Trophoblast cell (in vitro differentiated cells and primary cell): ENCODE data around the gene CBX7.

Experiments
- DNase-seq, 2 donors: peaks; one replicate each; pipeline ENCODE4 v3.0.0-alpha.2; 2016
- H2AFZ ChIP-seq: 2 replicates; pipeline ENCODE4 v1.6.1; 2013; ENCODE audit warnings: low read length, moderate library complexity, mild to moderate bottlenecking; ENCODE audit not compliant: insufficient read depth, poor library complexity
- H2AK5ac ChIP-seq: 2 replicates; pipeline ENCODE4 v1.6.1; 2013; ENCODE audit warnings: mild to moderate bottlenecking, low read length
- H2BK120ac ChIP-seq: 2 replicates; pipeline ENCODE4 v1.6.1; 2013; ENCODE audit warnings: low read length, mild to moderate bottlenecking, moderate library complexity; ENCODE audit not compliant: insufficient read depth, poor library complexity
- H2BK12ac ChIP-seq: 2 replicates; pipeline ENCODE4 v1.6.1; 2013; ENCODE audit warnings: mild to moderate bottlenecking, low read length, moderate library complexity
- H2BK5ac ChIP-seq: 2 replicates; pipeline ENCODE4 v1.6.1; 2013; ENCODE audit warnings: low read length, low read depth, moderate library complexity, mild to moderate bottlenecking; ENCODE audit not compliant: poor library complexity
- H3K14ac ChIP-seq: 2 replicates; pipeline ENCODE4 v1.6.1; 2013; ENCODE audit warnings: mild to moderate bottlenecking, low read length
- H3K18ac ChIP-seq: 2 replicates; pipeline ENCODE4 v1.6.1; 2013; ENCODE audit warnings: mild to moderate bottlenecking, low read length
- H3K23ac ChIP-seq: 2 replicates; pipeline ENCODE4 v1.6.1; 2013; ENCODE audit warnings: low read length
- H3K27ac ChIP-seq: 2 replicates; pipeline ENCODE4 v1.5.1; 2013; ENCODE audit warnings: low read depth, mild to moderate bottlenecking, inconsistent platforms, low read length, moderate library complexity
- H3K27me3 ChIP-seq: 2 replicates; pipeline ENCODE4 v1.6.1; 2013; ENCODE audit warnings: inconsistent platforms, mild to moderate bottlenecking, low read length, moderate library complexity; ENCODE audit not compliant: insufficient read depth
- H3K36me3 ChIP-seq, 2 experiments: 1 replicate in 1 of 2; 2 replicates in 1 of 2; pipeline ENCODE4 v1.6.1; 2013; ENCODE audit warnings: low read length in 2 of 2, mild to moderate bottlenecking in 2 of 2, moderate library complexity in 1 of 2; ENCODE audit not compliant: insufficient read depth in 2 of 2, control insufficient read depth in 1 of 2
- H3K4ac ChIP-seq: 2 replicates; pipeline ENCODE4 v1.6.1; 2013; ENCODE audit warnings: low read depth, mild to moderate bottlenecking, low read length, moderate library complexity
- H3K4me1 ChIP-seq, 2 experiments: 1 replicate in 1 of 2; 2 replicates in 1 of 2; pipeline ENCODE4 v1.6.1; 2013; ENCODE audit warnings: low read length in 2 of 2, mild to moderate bottlenecking in 2 of 2, moderate library complexity in 1 of 2; ENCODE audit not compliant: insufficient read depth in 2 of 2, control insufficient read depth in 1 of 2
- H3K4me2 ChIP-seq: 2 replicates; pipeline ENCODE4 v1.6.1; 2013; ENCODE audit warnings: inconsistent platforms, mild to moderate bottlenecking, low read length, moderate library complexity
- H3K4me3 ChIP-seq: 2 replicates; pipeline ENCODE4 v1.5.1; 2013; ENCODE audit warnings: mild to moderate bottlenecking, low read depth, low read length, inconsistent platforms
- H3K79me1 ChIP-seq: one replicate; pipeline ENCODE4 v1.6.1; 2013; ENCODE audit warnings: low read length
- H3K79me2 ChIP-seq: 2 replicates; pipeline ENCODE4 v1.6.1; 2013; ENCODE audit warnings: low read length, mild to moderate bottlenecking; ENCODE audit not compliant: control insufficient read depth, insufficient read depth, poor library complexity
- H3K9ac ChIP-seq: 2 replicates; pipeline ENCODE4 v1.6.1; 2013; ENCODE audit warnings: mild to moderate bottlenecking, low read length
- H3K9me3 ChIP-seq: 2 replicates; pipeline ENCODE4 v1.6.1; 2013; ENCODE audit warnings: low read depth, mild to moderate bottlenecking, control low read depth, inconsistent platforms, low read length; ENCODE audit not compliant: insufficient read depth
- H4K12ac ChIP-seq: 2 replicates; pipeline ENCODE4 v1.6.1; 2013; ENCODE audit warnings: low read depth, mild to moderate bottlenecking, low read length, moderate library complexity
- H4K8ac ChIP-seq: 2 replicates; pipeline ENCODE4 v1.6.1; 2013; ENCODE audit warnings: low read depth, mild to moderate bottlenecking, low read length, moderate library complexity
- H4K91ac ChIP-seq: one replicate; pipeline ENCODE4 v1.6.1; 2013; ENCODE audit warnings: low read depth, mild to moderate bottlenecking, low read length, moderate library complexity
- WGBS: extraction: QIAGEN DNeasy Blood & Tissue Kit; methylation state at CpG from one replicate; pipeline ENCODE4 v1.1.7; 2013; ENCODE audit warnings: missing lambda C conversion rate; ENCODE audit not compliant: insufficient read length, insufficient coverage; ENCODE audit errors: extremely low coverage; 5-methylcytosine and 5-hydroxymethylcytosine counted together

CBX7 gene

GRCh38 chr22:39176143-39176713 lies 23.7 kb upstream of the CBX7 start:
- Histone ChIP-seq H2AFZ (peak overlapping the region; percentile 89), H3K14ac (peak overlapping the region; percentile 98), H3K79me2 (peaks cover 21% of the 10 kb centered on the region), H3K18ac (peak overlapping the region; percentile 87), H2BK5ac (peak overlapping the region; percentile 98), H2BK120ac (peak overlapping the region; percentile 98), H3K4me2 (peak overlapping the region; percentile 22), H3K23ac (no peak overlapping the region), H3K9ac (no peak overlapping the region), H4K8ac (peak overlapping the region; percentile 67), H3K4me3 (no peak overlapping the region), H2AK5ac (peak overlapping the region; percentile 99), H3K9me3 (peaks cover 1% of the 10 kb centered on the region), H4K12ac (peak overlapping the region; percentile 51), H3K79me1 (peaks cover 56% of the 10 kb centered on the region), H4K91ac (peak overlapping the region; percentile 96), H3K4me1 (peaks cover 42 to 46% of the 10 kb centered on the region in 2 experiments), H3K27ac (peak overlapping the region; percentile 94), H3K27me3 (no peaks in the 10 kb centered on the region), H3K36me3 (no peaks in the 10 kb centered on the region), H2BK12ac (peak overlapping the region; percentile 99), H3K4ac (peak overlapping the region; percentile 85)
- no CpG with 5 or more reads among the region's 23 CpGs for WGBS
- peak; percentile 67 to 77 for DNase-seq

DNA sequence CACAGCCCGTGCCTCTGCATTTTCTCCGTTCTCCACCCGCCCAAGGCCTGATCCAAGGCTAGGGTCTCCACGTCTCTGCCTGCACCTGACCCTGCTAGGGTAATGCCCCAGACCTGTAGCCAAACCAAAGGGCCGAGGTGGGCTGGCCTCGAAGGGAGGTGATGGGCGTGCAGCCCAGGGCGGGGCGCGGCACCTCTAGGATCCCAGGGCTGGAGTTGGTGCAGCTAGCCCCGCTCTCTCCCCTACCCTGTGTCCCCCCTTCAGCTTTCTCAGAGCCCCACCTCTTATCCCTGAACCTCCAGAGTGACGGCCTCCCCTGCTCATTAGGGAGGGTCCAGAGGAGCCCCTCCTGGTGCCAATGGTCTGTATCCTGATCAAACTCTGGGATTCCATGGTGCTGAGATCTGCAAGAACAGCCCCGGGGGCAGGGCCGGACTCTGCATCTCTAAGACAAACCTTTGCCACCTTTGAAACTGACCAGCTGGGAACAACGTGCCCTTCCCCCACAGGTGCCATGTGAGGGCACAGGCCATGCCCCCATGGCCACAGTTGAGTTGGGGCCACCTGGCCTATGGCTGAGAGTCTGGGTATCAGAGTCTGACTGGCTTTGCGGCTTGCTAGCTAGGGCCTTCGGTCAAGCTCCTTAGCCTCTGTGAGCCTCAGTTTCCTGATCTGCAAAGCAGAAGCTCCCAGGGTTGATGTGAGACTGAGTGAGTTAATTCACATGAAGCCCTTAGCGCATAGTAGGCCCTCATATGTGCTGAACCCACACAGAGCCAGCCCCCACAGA lies 23.1 kb upstream of the CBX7 start:
- Histone ChIP-seq H3K4me1 (peaks cover 47 to 49% of the 10 kb centered on the region in 2 experiments), H3K27me3 (no peaks in the 10 kb centered on the region), H3K23ac (no peak overlapping the region), H2BK120ac (peak overlapping the region; percentile 97), H3K79me1 (peaks cover 60% of the 10 kb centered on the region), H4K91ac (peak overlapping the region; percentile 96), H2BK5ac (peak overlapping the region; percentile 98), H3K4ac (peak overlapping the region; percentile 82), H2BK12ac (peak overlapping the region; percentile 98), H4K8ac (peak overlapping the region; percentile 67), H3K4me2 (peak overlapping the region; percentile 15), H3K27ac (peak overlapping the region; percentile 94), H3K18ac (peak overlapping the region; percentile 87), H3K4me3 (no peak overlapping the region), H2AK5ac (peak overlapping the region; percentile 99), H3K14ac (peak overlapping the region; percentile 98), H4K12ac (peak overlapping the region; percentile 51), H3K9ac (peak overlapping the region; percentile 68), H3K9me3 (peaks cover 1% of the 10 kb centered on the region), H3K36me3 (no peaks in the 10 kb centered on the region), H2AFZ (peak overlapping the region; percentile 82), H3K79me2 (peaks cover 22% of the 10 kb centered on the region)
- peak; percentile 18 to 46 for DNase-seq
- WGBS = no CpG with 5 or more reads among the region's 18 CpGs

- peak overlapping the region; percentile 97 for H3K4ac ChIP-seq
- peak overlapping the region; percentile 94 for H3K27ac ChIP-seq
- H3K9ac ChIP-seq = no peak overlapping the region
- H4K91ac ChIP-seq = peak overlapping the region; percentile 99
- no peak overlapping the region for H3K23ac ChIP-seq
- H3K36me3 ChIP-seq = no peaks in the 10 kb centered on the region
- peak overlapping the region; percentile 99 for H2BK120ac ChIP-seq
- H3K79me1 ChIP-seq = peaks cover 60% of the 10 kb centered on the region
- H3K18ac ChIP-seq = peak overlapping the region; percentile 96
- peak overlapping the region; percentile 99 for H2AK5ac ChIP-seq
- peaks cover 22% of the 10 kb centered on the region for H3K79me2 ChIP-seq
- peak overlapping the region; percentile 71 for H4K12ac ChIP-seq
- H3K4me1 ChIP-seq = peaks cover 47 to 49% of the 10 kb centered on the region in 2 experiments
- H3K4me3 ChIP-seq = no peak overlapping the region
- peak overlapping the region; percentile 25 for H3K4me2 ChIP-seq
- H3K14ac ChIP-seq = peak overlapping the region; percentile 98
- peak overlapping the region; percentile 99 for H2BK12ac ChIP-seq
- no peaks in the 10 kb centered on the region for H3K9me3 ChIP-seq
- WGBS = no CpG with 5 or more reads among the region's 22 CpGs
- peak overlapping the region; percentile 98 for H2BK5ac ChIP-seq
- no peaks in the 10 kb centered on the region for H3K27me3 ChIP-seq
- peak; percentile 79 to 95 for DNase-seq
- H4K8ac ChIP-seq = peak overlapping the region; percentile 93
- peak overlapping the region; percentile 82 for H2AFZ ChIP-seq
Observed at GRCh38 chr22:39174498-39175352, 22.2 kb upstream of the CBX7 start.
